Measurements from ENCODE around the gene PCCA. TPM values are rescaled to one million over a fixed set of nuclear protein-coding genes. Genes with fewer than 3 reads are reported as not detected.

The PCCA gene
- total and polyA plus RNA-seq, 8 donors, result 26.8 to 48.9 (median 37.6) TPM

GRCh38 chr13:100454876-100455275 is 366.0 kb downstream of the PCCA start:
- Histone ChIP-seq H3K27me3 (no peaks in the 10 kb centered on the region), H3K27ac (no peak overlapping the region), H3K4me3 (no peak overlapping the region), H3K9me3 (peaks cover 0 to 6% of the 10 kb centered on the region in 2 donors), H3K4me1 (no peaks in the 10 kb centered on the region), H3K36me3 (no peaks in the 10 kb centered on the region)
- DNase-seq, result no peak
- no peak for ATAC-seq
- intact Hi-C loops (cut with DNase I), result no loop called here
- TF ChIP-seq CTCF (IDR thresholded peaks at IDR 0.05), result no peak

- intact Hi-C loops (cut with DNase I), result no loop called here
- no peak for ATAC-seq
Measured at GRCh38 chr13:100458673-100459072, 369.8 kb downstream of the PCCA start.

DNA sequence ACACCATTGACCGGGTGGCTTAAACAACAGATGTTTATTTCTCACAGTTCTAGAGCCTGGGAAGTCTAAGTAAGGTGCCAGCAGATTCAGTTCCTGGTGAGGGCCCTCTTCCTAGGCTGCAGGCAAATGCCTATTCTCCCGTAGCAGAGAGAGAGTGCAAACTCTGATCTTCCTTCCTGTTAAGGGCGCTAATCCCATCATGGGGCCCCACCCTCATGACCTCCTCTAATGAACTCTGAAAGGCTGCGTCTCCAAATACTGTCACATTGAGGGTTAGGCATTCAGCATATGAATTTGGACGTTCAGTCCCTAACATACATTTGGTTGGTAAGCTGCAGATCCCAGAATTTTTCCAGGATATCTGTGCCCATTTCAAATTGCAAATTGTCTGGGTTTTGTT is 370.9 kb downstream of the PCCA start:
- H3K4me3 ChIP-seq, result no peak overlapping the region
- no peak for TF ChIP-seq CTCF (IDR thresholded peaks at IDR 0.05)
- ATAC-seq, result no peak
- no peaks in the 10 kb centered on the region for H3K27me3 ChIP-seq
- no peak for DNase-seq
- no peaks in the 10 kb centered on the region for H3K36me3 ChIP-seq
- H3K4me1 ChIP-seq, result no peaks in the 10 kb centered on the region
- peaks cover 0 to 6% of the 10 kb centered on the region in 2 donors for H3K9me3 ChIP-seq
- H3K27ac ChIP-seq, result no peak overlapping the region
- intact Hi-C loops (cut with DNase I), result no loop called here

More at GRCh38 chr13:100458673-100459072, 369.8 kb downstream of the PCCA start:
- no peak for TF ChIP-seq CTCF (IDR thresholded peaks at IDR 0.05)
- Histone ChIP-seq H3K9me3 (peaks cover 0 to 6% of the 10 kb centered on the region in 2 donors), H3K36me3 (no peaks in the 10 kb centered on the region), H3K4me3 (no peak overlapping the region), H3K27me3 (no peaks in the 10 kb centered on the region), H3K27ac (no peak overlapping the region), H3K4me1 (no peaks in the 10 kb centered on the region)
- no peak for DNase-seq

- TF ChIP-seq CTCF (IDR thresholded peaks at IDR 0.05), result no peak
Measured at GRCh38 chr13:100460266-100460665, 371.4 kb downstream of the PCCA start.

DNA sequence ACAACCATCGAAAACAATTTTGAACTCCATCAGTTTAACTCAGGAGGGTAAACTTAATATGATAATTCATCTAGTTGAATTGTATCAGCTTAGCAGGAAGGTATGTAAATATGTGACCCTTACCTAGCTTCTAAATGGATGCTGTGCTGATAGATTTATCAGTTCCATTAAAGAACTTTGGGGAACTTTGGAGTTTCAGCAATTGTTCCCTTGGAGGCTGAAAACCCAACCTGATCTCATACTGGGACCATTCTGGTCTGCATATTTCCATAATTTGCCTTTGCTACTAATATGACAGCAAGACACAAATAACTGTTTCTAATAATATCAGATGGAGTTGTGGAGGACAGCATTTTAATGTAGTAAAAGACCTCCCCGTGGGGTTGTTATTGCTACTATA is 371.9 kb downstream of the PCCA start:
- H3K9me3 ChIP-seq, result peaks cover 0 to 6% of the 10 kb centered on the region in 2 donors
- no peaks in the 10 kb centered on the region for H3K27me3 ChIP-seq
- no peak overlapping the region for H3K4me3 ChIP-seq
- ATAC-seq, result no peak
- no peaks in the 10 kb centered on the region for H3K36me3 ChIP-seq
- H3K4me1 ChIP-seq, result no peaks in the 10 kb centered on the region
- H3K27ac ChIP-seq, result no peak overlapping the region
- no peak for DNase-seq
- no peak for TF ChIP-seq CTCF (IDR thresholded peaks at IDR 0.05)
- intact Hi-C loops (cut with DNase I), result no loop called here

More at GRCh38 chr13:100460266-100460665, 371.4 kb downstream of the PCCA start:
- Histone ChIP-seq H3K9me3 (peaks cover 0 to 6% of the 10 kb centered on the region in 2 donors), H3K4me3 (no peak overlapping the region), H3K27ac (no peak overlapping the region), H3K27me3 (no peaks in the 10 kb centered on the region), H3K36me3 (no peaks in the 10 kb centered on the region), H3K4me1 (no peaks in the 10 kb centered on the region)
- intact Hi-C loops (cut with DNase I), result no loop called here
- DNase-seq (peak in 1 of 4 donors; percentile 39), ATAC-seq (no peak)
